LNCAP (cell line): Measurements from ENCODE around the gene UBTF.

ENCODE experiments used
- TF ChIP-seq, protein P1 (sequence below): fragments of 450-650 bp; IDR thresholded peaks from 2 replicates; pipeline ENCODE4 v1.5.1; 2017; ENCODE audit warnings: mild to moderate bottlenecking

UBTF gene, protein sequence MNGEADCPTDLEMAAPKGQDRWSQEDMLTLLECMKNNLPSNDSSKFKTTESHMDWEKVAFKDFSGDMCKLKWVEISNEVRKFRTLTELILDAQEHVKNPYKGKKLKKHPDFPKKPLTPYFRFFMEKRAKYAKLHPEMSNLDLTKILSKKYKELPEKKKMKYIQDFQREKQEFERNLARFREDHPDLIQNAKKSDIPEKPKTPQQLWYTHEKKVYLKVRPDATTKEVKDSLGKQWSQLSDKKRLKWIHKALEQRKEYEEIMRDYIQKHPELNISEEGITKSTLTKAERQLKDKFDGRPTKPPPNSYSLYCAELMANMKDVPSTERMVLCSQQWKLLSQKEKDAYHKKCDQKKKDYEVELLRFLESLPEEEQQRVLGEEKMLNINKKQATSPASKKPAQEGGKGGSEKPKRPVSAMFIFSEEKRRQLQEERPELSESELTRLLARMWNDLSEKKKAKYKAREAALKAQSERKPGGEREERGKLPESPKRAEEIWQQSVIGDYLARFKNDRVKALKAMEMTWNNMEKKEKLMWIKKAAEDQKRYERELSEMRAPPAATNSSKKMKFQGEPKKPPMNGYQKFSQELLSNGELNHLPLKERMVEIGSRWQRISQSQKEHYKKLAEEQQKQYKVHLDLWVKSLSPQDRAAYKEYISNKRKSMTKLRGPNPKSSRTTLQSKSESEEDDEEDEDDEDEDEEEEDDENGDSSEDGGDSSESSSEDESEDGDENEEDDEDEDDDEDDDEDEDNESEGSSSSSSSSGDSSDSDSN

GRCh38 chr17:44219616-44220212 is at the start of gene UBTF:
Gene UBTF, minus strand, starts transcription at chr17:44219675. Its CDS starts 1,446 bp downstream, at chr17:44218229.
- TF ChIP-seq, protein P1, sequence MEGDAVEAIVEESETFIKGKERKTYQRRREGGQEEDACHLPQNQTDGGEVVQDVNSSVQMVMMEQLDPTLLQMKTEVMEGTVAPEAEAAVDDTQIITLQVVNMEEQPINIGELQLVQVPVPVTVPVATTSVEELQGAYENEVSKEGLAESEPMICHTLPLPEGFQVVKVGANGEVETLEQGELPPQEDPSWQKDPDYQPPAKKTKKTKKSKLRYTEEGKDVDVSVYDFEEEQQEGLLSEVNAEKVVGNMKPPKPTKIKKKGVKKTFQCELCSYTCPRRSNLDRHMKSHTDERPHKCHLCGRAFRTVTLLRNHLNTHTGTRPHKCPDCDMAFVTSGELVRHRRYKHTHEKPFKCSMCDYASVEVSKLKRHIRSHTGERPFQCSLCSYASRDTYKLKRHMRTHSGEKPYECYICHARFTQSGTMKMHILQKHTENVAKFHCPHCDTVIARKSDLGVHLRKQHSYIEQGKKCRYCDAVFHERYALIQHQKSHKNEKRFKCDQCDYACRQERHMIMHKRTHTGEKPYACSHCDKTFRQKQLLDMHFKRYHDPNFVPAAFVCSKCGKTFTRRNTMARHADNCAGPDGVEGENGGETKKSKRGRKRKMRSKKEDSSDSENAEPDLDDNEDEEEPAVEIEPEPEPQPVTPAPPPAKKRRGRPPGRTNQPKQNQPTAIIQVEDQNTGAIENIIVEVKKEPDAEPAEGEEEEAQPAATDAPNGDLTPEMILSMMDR: no peak

DNA sequence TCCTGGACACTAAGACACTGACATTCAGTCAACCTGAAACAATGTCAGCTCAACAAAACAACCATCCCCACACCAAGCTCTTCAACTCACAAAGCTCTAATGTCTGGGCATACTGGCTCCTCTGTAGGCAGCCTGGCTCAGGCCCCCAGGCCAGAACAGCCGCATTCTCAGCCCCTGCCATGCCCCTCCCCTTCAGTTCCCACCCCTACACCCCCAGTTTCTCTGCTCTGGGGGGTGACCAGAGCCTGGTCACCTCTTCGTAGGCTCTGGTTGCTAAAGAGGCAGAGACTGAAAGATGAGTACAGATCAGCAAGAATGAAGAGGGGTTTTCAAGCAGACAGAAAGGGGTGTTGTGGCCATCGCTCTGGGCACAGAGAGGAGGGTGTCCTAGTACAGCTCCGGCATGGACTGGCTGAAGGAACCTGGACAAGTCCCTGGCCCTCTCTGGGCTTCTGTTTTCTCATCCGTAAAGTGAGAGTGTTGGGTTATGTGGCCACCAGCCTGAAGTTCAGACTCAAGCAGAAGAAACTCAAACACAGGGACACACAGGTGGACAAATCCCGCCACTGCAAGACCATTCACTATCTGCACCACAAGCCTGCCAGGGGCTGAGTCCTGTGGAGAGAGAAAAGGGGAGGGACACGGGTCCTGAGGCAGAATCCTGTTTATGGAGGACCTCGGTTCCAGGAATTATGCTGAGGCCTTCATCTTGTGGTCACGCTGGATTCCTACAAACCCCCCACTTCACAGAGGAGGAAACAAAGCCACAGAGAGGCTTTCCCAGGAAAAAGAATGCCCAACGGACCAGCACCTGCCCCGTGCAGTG is 49.4 kb upstream of the UBTF start:
- TF ChIP-seq, protein P1: no peak

- TF ChIP-seq, protein P1: no peak
Observed at GRCh38 chr17:44267818-44268490, 48.5 kb upstream of the UBTF start, which contains the start of gene SLC4A1. Gene SLC4A1, minus strand, starts transcription at chr17:44268135. Its CDS starts 5,269 bp downstream, at chr17:44262866.

DNA sequence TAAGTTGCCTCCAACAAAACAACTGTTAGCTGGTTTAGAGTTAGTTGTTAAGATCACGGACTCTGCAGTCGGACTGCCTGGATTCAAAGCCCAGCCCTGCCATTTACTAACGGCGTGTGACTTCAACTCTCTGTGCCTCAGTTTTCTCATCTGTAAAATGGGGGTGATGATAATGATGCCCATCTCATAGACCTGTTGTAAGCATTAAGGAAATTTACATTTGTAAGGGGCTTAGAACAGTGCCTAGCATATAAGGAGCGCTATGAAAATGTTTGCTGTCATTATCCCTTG is 47.6 kb upstream of the UBTF start:
- TF ChIP-seq, protein P1: no peak

DNA sequence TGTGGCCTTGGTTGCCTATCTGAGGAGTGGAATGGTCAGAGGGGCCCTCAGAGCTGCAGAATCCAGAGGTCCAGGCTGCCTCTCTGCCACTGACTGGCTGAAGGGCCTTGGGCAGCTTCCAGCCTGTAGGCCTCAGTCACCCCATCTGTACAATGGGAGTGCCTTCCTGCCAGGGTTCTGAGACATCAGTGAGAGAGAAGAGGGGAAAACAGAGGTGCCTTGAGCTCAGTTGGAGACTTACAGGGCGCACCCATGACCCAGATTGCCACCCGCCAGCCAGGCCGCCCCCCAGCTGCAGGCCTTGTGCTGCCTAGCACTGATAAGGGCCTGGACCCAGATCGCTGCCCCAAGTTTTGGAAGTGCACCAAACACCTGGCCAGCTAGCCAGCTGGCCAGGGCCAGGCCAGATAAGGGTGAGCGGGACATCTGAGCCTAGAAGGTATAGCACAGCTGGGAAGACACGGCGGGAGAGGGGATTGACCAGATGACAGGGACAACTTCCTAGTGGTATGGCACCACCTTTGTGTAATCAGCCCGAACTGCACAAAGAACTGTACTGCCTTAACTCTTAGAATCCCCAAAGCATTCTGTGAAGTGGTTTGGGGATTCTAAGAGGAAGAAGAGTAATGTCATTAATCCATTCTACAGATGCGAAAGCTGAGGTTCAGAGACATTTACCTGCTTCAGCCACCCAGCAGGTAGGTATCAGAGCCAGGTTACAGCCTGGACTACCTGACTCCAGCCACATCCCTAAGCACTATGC is 47.1 kb upstream of the UBTF start:
- TF ChIP-seq, protein P1: no peak

- TF ChIP-seq, protein P1: no peak
Observed at GRCh38 chr17:44263345-44263902, 43.9 kb upstream of the UBTF start.
